Immature natural killer cell (primary cell): ENCODE data around the gene LYRM4. TPM values are rescaled to one million over a fixed set of nuclear protein-coding genes. Genes with fewer than 3 reads are reported as not detected.
"Not testable (repeated sequence)": the region's sequence is repeated elsewhere in the genome, so short reads cannot be mapped to it uniquely, and the experiment has no call there.

Experiments used
- DNase-seq, 3 donors: peaks; one replicate each; pipeline ENCODE4 v3.0.0; 2022; ENCODE audit warnings: mixed read lengths in 1 of 3
- H3K27ac Mint-ChIP-seq, 6 donors: one replicate each; pipeline ENCODE4 v1.8.0; 2020; ENCODE audit warnings: mixed read lengths in 6 of 6, mild to moderate bottlenecking in 5 of 6, inconsistent platforms in 4 of 6, moderate library complexity in 3 of 6
- H3K27me3 Mint-ChIP-seq, 3 donors: one replicate each; pipeline ENCODE4 v1.8.0; 2020 to 2021; ENCODE audit warnings: low read depth in 3 of 3, mild to moderate bottlenecking in 3 of 3, mixed read lengths in 3 of 3, moderate library complexity in 3 of 3, inconsistent platforms in 1 of 3
- H3K36me3 Mint-ChIP-seq, 3 donors: one replicate each; pipeline ENCODE4 v1.8.0; 2020; ENCODE audit warnings: mixed read lengths in 3 of 3, inconsistent platforms in 2 of 3, mild to moderate bottlenecking in 2 of 3
- H3K4me1 Mint-ChIP-seq, 2 donors: one replicate each; pipeline ENCODE4 v1.8.0; 2020; ENCODE audit warnings: inconsistent platforms in 2 of 2, mild to moderate bottlenecking in 2 of 2, mixed read lengths in 2 of 2, moderate library complexity in 1 of 2
- H3K4me3 Mint-ChIP-seq, 5 donors: one replicate each; pipeline ENCODE4 v1.8.0; 2020; ENCODE audit warnings: mild to moderate bottlenecking in 5 of 5, mixed read lengths in 5 of 5, inconsistent platforms in 3 of 5, moderate library complexity in 3 of 5
- H3K9me3 Mint-ChIP-seq, 6 donors: one replicate each; pipeline ENCODE4 v1.8.0; 2020; ENCODE audit warnings: mild to moderate bottlenecking in 6 of 6, mixed read lengths in 6 of 6, inconsistent platforms in 4 of 6, moderate library complexity in 3 of 6
- polyA plus RNA-seq, 3 donors: library from polyadenylated mRNA; unstranded; fragments of 300-500 nt; fragmentation: Illumina TruSeq; gene quantifications; one replicate each; pipeline ENCODE4 v1.2.3, GENCODE V29; 2021

The LYRM4 gene
- polyA plus RNA-seq, 3 donors from 2014 or later = 10.5 to 23.4 (median 21.9) TPM

DNA sequence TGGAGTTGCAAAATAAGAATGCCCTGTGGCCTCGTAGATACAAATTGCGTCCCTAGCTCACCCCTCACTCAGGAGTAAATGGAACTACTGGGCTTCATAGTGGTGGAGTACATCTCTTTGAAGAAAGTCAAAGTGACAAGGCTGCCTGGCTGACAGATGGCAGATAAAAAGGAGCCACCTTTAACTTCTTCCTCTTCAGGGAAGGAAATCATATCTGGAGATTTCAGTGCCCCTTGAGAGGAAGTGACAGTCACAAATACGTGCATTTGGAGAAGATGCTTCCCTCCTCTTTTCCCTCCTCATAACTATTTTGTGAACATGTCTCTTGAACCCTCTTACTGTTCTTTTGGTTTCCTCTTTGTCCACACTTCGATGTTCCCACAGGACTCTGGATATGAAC is 132.4 kb downstream of the LYRM4 start:
- no peak overlapping the region for H3K4me3 Mint-ChIP-seq
- no peaks in the 10 kb centered on the region for H3K9me3 Mint-ChIP-seq
- H3K36me3 Mint-ChIP-seq = no peaks in the 10 kb centered on the region
- no peak for DNase-seq
- peaks cover 0 to 2% (median 0%) of the 10 kb centered on the region in 3 donors for H3K27me3 Mint-ChIP-seq
- no peaks in the 10 kb centered on the region for H3K4me1 Mint-ChIP-seq
- no peak overlapping the region for H3K27ac Mint-ChIP-seq

DNA sequence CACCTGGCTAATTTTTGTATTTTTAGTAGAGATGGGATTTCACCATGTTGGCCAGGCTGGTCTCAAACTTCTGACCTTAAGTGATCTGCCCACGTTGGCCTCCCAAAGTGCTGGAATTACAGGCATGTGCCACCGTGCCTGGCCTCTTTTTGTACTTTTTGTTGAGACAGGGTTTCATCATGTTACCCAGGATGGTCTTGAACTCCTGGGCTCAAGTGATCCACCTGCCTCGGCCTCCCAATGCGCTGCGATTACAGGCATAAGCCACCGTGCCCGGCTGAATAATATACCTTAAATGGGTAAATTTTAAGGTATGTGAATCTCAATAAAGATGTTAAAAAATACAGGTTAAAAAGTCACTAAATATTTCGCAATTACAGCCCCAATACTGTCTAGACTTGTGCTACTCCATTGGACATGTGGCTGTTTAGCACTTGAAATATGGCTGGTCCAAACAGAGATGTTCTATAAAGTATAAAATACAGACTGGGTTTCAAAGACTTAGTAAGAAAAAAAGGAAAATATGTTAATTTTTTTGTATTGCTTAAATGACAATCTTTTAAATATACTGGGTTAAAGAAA is 133.6 kb downstream of the LYRM4 start:
- Mint-ChIP-seq H3K27ac (no peak overlapping the region), H3K4me3 (no peak overlapping the region), H3K27me3 (peaks cover 0 to 2% (median 2%) of the 10 kb centered on the region in 3 donors), H3K4me1 (no peaks in the 10 kb centered on the region), H3K36me3 (no peaks in the 10 kb centered on the region), H3K9me3 (no peaks in the 10 kb centered on the region)
- no peak for DNase-seq

DNA sequence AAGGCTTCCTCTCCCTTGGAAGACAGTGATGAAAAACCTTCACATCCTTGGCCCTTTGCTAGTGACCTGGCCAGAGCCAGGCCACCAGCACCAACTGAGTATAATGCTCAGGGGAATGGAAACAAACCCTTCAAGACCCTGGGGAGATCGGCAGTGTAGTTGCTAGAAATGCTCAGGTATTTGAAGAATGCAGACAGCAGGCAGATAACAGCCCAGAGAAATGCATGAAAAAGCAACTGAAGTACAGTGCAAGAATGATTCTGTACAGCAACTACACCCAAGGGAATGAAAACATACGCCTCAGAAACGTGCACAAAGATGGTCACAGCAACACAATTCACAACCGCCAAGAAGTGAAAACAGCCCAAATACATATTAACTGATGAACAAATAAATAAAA is 134.5 kb downstream of the LYRM4 start:
- H3K9me3 Mint-ChIP-seq = no peaks in the 10 kb centered on the region
- no peak overlapping the region for H3K4me3 Mint-ChIP-seq
- peaks cover 0 to 2% (median 2%) of the 10 kb centered on the region in 3 donors for H3K27me3 Mint-ChIP-seq
- no peak for DNase-seq
- H3K4me1 Mint-ChIP-seq = no peaks in the 10 kb centered on the region
- no peaks in the 10 kb centered on the region for H3K36me3 Mint-ChIP-seq
- H3K27ac Mint-ChIP-seq = no peak overlapping the region

DNA sequence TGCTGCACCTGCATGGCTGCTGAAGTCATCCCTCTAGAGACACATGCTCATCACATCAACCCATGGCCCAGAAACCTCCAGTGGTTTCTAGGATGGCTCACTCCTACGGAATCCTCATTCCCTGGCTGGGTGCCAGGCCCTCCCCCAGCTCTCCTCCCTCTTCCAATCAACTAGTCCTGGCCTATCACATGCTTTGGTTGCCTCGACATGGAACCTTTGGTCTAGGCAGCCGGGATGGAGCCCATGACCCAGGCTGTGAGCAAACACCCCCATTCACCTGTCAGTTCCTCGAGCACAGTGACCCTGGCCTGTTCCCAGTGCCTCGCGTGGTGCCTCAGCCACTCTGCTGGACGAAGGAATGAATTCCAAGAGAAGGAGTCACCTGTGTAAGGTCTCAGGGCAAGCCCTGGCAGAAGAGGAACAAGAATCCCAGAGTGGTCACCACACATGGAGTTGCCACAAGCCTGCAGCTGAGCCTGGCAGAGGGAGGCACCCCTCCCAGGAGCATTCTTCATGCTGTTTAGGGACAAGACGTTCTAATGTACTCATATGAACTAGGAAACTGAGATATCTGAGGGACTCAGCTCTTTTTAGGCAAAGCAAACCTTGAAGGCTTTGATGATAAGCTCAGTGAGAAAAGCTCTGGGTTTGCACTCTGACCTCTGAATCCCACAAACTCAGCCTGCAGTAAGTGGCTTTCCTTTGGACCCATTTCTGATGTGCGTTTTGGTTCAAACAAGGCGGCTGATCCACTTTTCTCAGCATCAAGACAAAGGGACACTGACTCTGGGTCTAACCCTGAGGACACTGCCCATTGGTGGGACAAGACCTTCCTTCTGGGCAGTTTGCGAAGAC is 135.4 kb downstream of the LYRM4 start:
- no peaks in the 10 kb centered on the region for H3K4me1 Mint-ChIP-seq
- no peak overlapping the region for H3K4me3 Mint-ChIP-seq
- H3K36me3 Mint-ChIP-seq = no peaks in the 10 kb centered on the region
- H3K9me3 Mint-ChIP-seq = no peaks in the 10 kb centered on the region
- H3K27ac Mint-ChIP-seq = no peak overlapping the region
- no peak for DNase-seq
- peaks cover 0 to 2% (median 2%) of the 10 kb centered on the region in 3 donors for H3K27me3 Mint-ChIP-seq

DNA sequence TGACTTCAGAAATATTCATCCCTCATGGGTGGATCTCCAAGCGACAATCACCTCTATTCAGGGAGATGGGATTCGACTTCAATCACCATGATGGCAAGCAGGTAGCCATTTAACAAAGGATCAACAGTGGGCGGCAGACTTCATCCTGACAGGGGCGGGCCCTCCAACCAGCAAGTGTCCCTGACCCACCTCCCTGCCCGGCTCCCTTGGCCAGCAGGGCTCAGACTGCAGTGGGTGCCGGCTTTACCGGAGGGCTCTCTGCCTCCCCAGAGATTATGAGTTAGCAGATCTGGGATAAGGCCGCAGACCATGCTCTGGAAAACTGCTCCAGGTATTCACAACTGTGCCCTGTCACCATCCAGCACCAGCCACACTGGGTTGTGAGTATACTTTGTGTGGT is 136.2 kb downstream of the LYRM4 start:
- peaks cover 0 to 2% (median 2%) of the 10 kb centered on the region in 3 donors for H3K27me3 Mint-ChIP-seq
- DNase-seq = no peak
- no peak overlapping the region for H3K4me3 Mint-ChIP-seq
- no peaks in the 10 kb centered on the region for H3K4me1 Mint-ChIP-seq
- H3K27ac Mint-ChIP-seq = no peak overlapping the region
- H3K36me3 Mint-ChIP-seq = no peaks in the 10 kb centered on the region
- H3K9me3 Mint-ChIP-seq = no peaks in the 10 kb centered on the region

DNA sequence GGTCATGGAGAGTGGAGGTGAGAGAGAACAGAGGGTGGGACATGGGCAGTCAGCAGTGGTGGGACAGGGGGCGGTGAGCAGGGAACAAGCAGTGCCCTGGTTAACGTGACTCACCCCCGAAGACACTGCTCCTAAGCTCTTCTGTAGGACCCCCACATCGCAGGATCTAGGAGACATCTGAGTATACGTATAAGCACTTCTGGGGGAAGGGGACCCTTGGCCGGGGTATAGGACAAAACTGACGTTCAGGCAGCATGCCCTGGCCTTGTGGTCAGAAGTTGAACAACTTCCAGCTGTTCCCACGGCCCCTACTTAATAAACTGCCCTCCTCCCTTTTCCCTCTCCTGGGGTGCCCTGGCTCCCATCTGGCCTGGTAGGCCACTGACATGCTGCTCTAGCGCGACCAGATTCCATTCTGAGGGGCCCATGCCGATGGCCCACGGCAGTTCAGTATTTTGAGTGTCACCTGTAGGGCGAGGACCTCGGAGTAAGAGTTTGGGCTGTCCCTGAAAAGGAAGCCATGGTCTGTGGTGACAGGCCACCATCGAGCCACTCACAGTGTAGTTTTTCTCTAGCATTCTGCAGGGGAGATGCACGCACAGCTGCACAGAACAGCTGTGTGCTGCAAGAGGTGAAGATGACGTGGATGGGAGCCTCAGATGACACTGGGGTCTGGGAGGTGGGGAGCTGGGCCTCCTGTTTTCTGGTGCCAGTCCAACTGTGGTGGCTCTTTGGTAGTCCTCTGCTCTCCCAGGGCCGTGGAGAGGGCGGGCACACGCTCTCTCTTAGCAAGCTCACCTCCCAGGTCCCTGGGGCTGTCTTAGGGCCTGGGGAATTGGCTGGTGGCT is 137.2 kb downstream of the LYRM4 start:
- Mint-ChIP-seq H3K9me3 (no peaks in the 10 kb centered on the region), H3K27me3 (peaks cover 0 to 2% (median 2%) of the 10 kb centered on the region in 3 donors), H3K27ac (no peak overlapping the region), H3K4me1 (no peaks in the 10 kb centered on the region), H3K4me3 (no peak overlapping the region), H3K36me3 (no peaks in the 10 kb centered on the region)
- no peak for DNase-seq

DNA sequence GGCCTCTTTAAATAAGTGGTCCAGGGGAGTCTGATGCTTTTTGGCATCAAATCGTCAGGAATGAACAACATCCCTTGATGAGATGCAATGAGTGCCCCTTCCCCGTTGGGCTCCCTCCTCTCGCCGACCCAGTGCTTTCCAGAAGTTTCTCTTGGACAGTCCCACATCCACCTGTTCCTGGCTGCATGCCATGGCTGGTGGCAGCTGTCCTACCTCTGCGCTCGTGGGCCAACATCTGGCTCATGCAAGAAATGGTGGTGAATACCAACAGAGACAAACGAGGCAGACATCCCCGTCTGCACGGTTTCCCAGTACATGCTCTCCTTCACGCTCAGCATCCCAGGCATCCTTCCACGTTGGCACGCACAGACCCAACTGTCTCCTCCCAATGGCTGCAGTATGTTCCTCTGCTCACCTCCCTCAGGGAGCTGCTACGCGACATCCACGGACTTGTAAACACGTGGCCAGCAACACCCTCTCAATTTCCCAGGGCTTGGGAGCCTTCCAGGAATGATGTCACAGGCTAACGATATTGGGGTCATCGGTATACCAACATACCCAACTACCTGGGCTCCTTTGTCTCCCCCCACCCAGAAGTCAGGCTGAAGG is 138.1 kb downstream of the LYRM4 start:
- H3K36me3 Mint-ChIP-seq = no peaks in the 10 kb centered on the region
- H3K27me3 Mint-ChIP-seq = peaks cover 0 to 2% (median 2%) of the 10 kb centered on the region in 3 donors
- no peak for DNase-seq
- H3K27ac Mint-ChIP-seq = no peak overlapping the region
- H3K9me3 Mint-ChIP-seq = no peaks in the 10 kb centered on the region
- no peak overlapping the region for H3K4me3 Mint-ChIP-seq
- no peaks in the 10 kb centered on the region for H3K4me1 Mint-ChIP-seq

DNA sequence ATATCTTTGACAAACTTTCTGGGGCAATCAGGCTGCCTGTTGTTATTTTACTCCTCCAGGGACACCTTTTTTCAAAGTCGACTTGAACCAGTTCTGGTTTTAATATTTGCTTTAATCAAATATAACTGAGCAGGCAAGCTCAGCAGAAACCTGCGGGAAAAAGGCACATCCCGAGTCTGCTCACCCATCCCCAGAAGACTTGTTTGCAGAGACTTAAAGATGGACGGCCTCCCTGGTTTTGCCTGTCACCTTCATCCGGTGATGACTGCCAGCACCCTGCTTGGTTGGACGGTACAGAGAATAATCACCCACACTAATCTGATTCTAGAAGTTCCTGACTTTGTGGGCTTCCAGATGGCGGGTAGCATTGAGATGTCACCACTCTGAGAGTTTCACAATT is 138.8 kb downstream of the LYRM4 start:
- no peak overlapping the region for H3K27ac Mint-ChIP-seq

DNA sequence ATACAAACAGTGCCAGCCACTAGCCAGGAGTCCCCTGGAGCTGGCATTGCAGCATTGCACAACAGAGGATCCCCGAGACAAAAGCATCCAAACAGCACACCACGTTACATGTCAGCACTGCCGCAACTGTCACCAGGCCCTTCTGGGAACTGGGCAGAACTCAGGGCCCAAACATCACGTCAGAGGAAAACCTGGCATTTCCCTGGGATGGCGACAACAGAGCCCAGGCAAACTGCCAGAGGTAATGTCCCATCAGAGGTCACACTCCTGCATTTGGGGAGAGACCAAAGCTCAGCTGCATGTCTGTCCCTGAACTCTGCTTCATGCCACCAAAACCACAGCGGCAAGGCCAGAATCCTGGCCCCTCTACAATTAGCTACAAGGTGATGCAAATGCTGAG is 139.3 kb downstream of the LYRM4 start:
- Mint-ChIP-seq H3K27ac (no peak overlapping the region), H3K9me3 (no peaks in the 10 kb centered on the region), H3K4me1 (no peaks in the 10 kb centered on the region), H3K4me3 (no peak overlapping the region), H3K27me3 (peaks cover 0 to 2% (median under 1%) of the 10 kb centered on the region in 3 donors), H3K36me3 (no peaks in the 10 kb centered on the region)
- DNase-seq = no peak

More for the DNA sequence above, 138.8 kb downstream of the LYRM4 start:
- DNase-seq = no peak
- H3K4me1 Mint-ChIP-seq = no peaks in the 10 kb centered on the region
- H3K27me3 Mint-ChIP-seq = peaks cover 0 to 2% (median 2%) of the 10 kb centered on the region in 3 donors
- H3K9me3 Mint-ChIP-seq = no peaks in the 10 kb centered on the region
- H3K36me3 Mint-ChIP-seq = no peaks in the 10 kb centered on the region
- H3K4me3 Mint-ChIP-seq = no peak overlapping the region

DNA sequence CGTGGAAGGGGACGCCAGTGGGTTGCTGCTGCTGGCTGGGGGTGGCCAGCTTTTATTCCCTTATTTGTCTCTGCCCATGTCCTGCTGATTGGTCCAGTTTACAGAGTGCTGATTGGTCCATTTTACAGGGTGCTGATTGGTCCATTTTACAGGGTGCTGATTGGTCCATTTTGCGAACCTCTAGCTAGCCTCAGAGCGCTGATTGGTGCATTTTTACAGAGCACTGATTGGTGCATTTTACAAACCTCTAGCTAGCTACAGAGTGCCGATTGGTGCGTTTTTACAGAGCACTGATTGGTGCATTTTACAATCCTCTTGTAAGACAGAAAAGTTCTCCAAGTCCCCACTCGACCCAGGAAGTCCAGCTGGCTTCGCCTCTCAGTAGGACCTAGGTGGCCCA is 140.2 kb downstream of the LYRM4 start:
- H3K27ac Mint-ChIP-seq, H3K36me3 Mint-ChIP-seq, H3K4me3 Mint-ChIP-seq, H3K27me3 Mint-ChIP-seq, DNase-seq, H3K9me3 Mint-ChIP-seq, H3K4me1 Mint-ChIP-seq: not testable (repeated sequence)

DNA sequence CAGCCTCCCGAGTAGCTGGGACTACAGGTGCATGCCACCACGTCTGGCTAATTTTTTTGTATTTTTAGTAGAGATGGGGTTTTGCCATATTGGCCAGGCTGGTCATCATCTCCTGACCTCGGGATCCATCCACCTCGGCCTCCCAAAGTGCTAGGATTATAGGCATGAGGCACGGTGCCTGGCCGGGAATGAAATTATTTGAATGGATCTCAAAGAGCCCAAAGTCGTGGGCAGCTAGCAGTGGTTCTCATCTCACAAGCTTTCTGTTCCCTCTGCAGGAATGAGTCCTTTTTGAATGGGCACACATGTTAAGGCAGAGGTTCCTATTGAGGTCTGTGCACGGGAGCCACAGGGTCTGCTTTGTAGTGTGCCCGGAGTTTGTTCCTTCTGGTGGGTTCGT is 140.7 kb downstream of the LYRM4 start:
- H3K36me3 Mint-ChIP-seq = no peaks in the 10 kb centered on the region
- peaks cover 0 to 2% (median 0%) of the 10 kb centered on the region in 3 donors for H3K27me3 Mint-ChIP-seq
- no peak overlapping the region for H3K27ac Mint-ChIP-seq
- H3K4me3 Mint-ChIP-seq = no peak overlapping the region
- H3K4me1 Mint-ChIP-seq = no peaks in the 10 kb centered on the region
- DNase-seq = no peak
- H3K9me3 Mint-ChIP-seq = no peaks in the 10 kb centered on the region

DNA sequence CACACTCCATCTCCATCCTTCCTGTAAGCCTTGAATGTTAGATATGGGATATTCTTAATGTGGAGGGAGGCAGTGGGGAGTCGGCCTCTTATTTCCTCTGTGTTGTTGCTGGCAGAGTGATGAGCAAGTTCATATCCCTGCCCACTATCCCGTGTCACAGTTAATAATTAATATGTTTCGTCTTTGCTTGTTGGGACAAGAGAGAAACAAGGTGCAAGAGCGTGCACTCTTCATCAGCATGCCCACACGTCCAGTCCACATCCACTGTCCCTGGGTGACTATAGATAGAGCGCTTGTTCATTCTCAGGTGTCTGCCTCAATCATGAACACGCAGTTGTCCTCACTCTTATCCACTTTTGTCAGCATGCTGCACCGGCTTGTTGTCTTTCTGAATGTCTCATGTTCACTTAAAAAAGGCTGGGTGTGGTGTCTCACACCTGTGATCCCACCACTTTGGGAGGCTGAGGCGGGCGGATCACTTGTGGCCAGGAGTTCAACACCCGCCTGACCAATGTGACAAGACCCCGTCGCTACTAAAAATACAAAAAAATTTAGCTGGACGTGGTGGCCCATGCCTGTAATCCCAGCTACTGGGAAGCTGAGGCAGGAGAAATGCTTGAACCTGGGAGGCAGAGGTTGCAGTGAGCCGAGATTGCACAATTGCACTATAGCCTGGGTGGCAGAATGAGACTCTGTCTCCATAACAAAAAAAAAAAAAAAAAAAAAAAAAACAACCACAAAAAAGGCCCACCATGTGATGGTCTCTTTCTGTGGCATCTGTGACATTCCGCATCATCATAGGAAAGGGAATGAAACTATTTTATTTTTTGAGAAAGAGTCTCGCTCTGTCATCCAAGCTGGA is 141.4 kb downstream of the LYRM4 start:
- peaks cover 0 to 2% (median 0%) of the 10 kb centered on the region in 3 donors for H3K27me3 Mint-ChIP-seq
- H3K36me3 Mint-ChIP-seq = no peaks in the 10 kb centered on the region
- no peaks in the 10 kb centered on the region for H3K9me3 Mint-ChIP-seq
- no peak overlapping the region for H3K27ac Mint-ChIP-seq
- no peak for DNase-seq
- H3K4me3 Mint-ChIP-seq = no peak overlapping the region
- no peaks in the 10 kb centered on the region for H3K4me1 Mint-ChIP-seq
